ENCODE data around the gene SMG6.
"Not testable (repeated sequence)": the region's sequence is repeated elsewhere in the genome, so short reads cannot be mapped to it uniquely, and the experiment has no call there.

SMG6 gene

DNA sequence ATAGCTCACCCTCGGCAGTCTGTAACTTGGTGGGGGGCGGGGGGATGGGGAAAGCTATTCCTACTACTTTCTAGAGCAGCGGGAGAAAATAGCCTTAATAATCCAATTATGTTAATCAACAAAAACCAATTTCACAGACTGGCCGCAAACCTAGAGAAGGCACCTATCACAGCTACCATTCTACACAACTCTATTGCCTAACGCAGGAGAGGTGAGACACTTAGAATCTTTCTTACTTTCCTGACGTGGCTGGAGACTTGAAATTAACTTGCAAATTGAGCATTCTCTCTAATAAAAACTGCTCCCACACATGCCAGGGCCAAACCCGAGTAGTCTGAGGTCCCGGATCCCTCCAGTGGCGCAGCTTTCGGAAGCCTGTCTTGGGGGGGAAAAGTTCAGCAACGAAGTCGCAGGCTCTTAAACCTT lies 794 bp downstream of the SMG6 start:
- no peak for DNase-seq

DNA sequence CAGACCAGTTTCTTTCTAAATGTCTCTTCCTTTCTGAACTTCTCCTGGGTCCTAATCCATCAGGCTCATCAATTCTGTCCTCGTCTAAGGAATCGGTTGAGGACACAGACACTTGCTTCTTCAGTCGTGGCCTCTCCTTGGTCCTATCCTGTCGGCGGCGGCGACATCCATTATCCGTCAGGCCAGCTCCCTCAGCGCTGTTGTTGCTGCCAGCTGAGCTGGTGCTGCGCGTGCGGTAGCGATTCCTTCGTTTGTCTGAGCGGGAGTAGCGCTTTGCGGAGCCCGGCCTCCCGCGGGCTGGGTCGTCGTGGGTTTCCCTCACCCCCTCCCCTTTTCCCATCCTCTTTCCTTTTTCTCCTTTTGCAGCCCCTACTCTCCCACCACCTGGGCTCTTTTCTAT lies 3.8 kb downstream of the SMG6 start:
- DNase-seq = no peak

DNA sequence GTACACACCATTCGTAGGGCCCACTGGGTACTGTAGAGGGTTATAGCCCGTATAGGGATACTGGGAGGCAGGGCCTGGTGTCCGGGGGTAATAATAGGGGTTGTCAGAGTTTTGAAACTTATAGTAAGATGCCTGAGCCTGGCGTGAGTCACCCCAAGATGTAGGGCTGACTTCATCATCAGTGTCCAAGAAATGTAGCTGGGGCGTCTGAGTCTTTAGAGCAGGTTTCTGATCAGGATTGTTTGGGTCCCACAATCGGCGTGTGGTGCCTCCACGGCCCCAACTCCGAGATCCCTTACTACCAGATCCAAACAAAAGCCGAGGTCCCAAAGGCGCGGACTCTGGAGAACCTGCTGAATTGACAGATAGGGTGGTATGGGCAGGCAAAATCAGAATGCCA lies 4.4 kb downstream of the SMG6 start:
- DNase-seq = no peak

- DNase-seq = no peak
Measured at GRCh38 chr17:2297023-2297422, 6.6 kb downstream of the SMG6 start.

DNA sequence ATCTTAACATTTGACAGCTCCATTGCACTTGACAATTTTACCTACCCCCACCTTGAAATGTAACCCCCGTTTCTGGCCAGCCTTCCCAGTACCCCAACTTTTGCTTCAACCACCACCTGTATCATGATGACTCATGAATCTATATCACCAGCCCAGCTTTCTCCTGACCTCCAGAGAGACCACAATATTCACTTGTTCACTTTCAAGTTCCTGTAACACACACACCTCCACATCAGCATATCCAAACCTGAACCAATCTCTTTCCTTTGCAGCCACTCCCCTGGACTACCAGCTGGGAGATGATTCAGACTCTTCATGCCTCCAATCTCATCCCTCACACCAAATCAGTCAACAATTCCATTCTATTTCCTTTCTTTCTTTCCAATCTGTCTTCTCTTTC lies 8.0 kb downstream of the SMG6 start:
- no peak for DNase-seq

DNA sequence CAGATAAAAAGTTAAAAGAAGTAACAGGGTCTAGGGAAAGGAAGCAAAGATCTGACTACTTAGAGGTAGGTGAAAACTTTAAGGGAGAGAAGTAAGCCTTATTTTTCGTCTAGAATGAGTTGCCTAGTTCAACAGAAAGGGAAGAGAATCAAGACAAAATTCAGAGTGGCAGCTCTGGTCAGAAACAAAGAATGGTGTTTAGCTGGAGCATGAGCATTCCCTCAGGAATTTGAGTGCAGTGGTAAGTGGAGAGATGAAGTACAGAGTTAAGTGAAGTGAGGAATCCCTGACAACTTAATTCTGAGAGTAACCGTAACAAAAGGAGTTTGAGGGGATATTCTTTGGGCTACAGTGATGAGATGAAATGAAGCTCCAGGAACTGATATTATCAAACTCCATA lies 11.5 kb downstream of the SMG6 start:
- DNase-seq = no peak

- DNase-seq = no peak
Measured at GRCh38 chr17:2289878-2290478, 13.6 kb downstream of the SMG6 start.

DNA sequence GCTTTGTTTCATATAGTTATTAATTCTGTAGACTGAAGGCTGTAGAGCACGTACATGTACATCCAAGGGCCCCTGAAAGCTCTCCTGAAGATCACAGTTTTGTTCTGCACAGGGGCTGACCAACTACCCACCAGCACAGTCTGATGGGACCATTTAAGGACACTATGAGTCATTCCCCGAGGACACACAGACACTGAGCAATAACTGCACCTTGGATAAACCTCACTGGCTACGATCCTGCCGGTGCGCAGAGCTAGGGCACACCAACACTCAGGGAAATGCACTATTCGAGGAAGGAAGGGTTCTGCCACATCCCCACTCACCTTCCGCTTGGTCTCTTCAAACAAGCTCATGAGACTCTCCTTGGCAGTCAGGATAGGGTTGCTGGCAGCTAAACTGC lies 20.3 kb downstream of the SMG6 start:
- DNase-seq = no peak

GRCh38 chr17:2282297-2282873 lies 21.2 kb downstream of the SMG6 start:
- DNase-seq = peak in 1 of 2 donors; percentile 16

DNA sequence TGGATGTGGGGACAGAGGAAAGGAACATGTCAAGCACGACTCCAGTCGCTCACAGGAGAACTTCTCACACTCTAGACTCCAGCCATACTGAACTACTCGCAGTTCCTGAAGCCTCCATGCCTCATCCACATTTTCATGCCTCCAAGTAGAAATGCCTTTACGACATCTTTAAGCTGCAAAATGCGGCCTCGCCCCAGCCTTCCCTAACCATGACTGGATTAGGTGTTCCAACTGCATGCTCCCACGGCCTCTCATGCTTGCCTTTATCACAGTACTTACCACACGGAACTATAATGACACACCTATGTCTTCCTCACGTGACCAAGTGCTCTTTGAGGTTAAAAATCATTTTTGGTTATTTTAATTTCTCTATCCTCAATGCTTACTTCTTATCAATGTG lies 23.9 kb downstream of the SMG6 start:
- no peak for DNase-seq

DNA sequence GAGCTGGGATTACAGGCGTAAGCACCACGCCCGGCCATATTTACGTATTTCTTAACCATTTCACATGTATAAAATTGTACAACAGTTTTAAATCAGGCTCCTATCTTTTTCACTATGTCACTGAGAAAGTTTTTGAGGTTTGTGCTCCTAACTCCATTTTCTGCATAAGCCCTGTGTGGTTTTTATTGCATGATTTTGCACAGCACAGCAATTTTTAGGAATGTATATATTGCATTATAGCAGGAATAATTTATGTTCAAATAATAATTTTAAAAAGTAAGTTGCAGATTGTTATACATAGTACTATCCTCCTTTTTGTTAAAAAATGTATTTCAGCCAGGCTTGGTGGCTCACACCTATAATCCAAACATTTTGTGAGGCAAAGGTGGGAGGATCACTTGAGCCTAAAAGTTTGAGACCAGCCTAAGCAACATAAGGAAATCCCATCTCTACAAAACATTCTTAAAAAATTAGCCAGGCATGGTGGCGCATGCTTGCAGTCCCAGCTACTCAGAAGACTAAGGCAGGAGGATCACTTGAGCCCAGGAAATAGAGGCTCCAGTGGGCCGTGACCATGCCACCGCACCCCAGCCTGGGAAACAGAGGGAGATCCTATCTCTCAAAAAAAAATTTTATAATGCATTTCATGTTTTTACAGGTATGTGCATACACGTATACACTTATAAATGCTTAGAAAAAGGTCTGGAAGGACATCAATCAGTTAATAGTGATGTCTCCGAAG lies 26.0 kb downstream of the SMG6 start:
- no peak for DNase-seq

DNA sequence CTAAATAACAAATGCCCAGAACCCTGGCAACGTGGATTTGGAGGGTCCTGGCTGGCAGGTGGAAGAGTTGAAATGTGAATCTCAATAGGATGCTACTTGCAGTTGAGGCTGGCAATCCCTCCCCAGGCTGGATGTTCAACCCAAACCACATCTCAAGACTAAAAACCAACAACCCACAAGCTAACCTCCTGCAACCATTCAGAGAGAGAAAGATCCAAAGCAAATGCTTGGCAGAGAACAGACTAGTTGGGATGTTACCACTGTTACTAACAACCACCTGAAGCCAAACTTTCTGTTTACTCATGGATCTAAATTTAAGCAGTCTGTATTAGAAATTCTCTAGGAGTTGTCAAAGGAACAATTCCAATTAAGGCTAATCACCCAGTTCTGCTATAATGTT lies 27.9 kb downstream of the SMG6 start:
- no peak for DNase-seq

DNA sequence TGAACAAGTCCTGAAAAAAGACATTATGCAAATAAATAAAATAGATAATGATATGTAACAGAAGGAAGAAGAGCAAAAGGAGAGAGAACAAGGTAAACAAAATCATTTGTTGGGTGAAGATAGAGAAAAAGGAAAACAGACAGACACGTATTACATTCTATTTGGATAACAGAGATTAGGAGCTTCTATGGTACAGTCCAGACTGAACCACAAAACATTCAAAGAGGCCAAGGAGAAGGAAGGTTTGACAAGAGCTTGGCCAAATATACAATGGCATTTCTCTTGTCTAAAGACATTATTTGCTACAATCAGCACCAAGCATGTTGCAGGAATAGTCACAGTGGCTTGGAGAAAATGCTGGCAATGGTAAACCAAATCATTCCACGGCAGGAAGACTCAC lies 29.2 kb downstream of the SMG6 start:
- no peak for DNase-seq

GRCh38 chr17:2271985-2272702 lies 31.4 kb downstream of the SMG6 start:
- DNase-seq = no peak

DNA sequence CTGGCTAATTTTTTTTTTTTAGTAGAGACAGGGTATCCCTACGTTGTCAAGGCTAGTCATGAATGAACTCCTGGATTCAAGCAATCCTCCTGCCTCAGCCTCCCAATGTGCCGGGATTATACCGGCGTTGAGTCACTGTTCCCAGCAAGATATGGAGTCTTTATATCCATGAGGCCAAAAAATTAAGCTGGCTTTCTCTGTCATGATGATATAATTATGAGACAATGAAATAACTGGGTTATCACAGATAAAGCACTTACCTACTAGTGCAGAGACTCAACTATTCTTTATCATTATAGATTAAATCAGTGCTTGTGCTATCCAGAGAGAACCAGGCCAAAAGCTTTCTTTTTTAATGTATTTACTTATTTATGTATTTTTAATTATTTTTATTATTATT lies 36.2 kb downstream of the SMG6 start:
- no peak for DNase-seq

- DNase-seq = no peak
Measured at GRCh38 chr17:2266865-2267228, 36.7 kb downstream of the SMG6 start.

DNA sequence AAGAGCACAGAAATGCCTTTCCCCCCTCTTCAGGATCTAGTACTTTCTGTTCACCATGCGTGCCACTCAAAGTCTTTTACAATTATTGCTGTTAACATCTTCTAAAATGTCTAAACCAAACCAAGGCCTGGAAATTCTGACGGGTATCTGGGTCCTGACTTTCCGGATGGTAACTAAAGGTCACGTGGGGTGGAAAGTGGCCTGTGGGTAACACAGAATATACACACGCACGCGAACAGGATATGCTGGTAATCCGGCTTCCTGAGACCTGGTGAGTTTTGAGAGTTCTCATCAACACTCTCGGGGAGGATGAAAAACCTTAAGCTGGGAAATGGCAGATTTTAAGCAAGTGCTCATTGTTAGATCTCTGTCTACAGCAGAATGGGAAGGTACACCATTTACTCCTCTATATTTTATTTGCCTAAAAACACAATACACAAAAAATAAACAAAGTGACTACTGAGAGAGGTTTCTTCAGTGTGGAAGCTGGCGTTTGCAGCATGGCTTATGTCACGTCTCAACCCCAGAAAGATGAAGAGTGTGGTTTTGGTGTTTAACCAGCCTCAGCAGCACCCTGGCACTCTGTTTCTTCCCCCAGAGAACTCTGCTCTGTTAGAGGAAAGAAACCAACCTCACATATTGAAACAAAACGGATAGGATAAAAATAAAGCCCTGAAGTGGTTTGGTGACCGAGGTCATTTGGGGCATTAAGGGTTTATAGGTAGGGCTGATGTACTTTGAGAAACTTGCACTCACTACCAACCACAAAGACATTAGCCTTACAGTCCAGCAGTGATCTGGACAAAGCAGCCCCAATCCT lies 37.3 kb downstream of the SMG6 start:
- DNase-seq = no peak

- DNase-seq = not testable (repeated sequence)
Measured at GRCh38 chr17:2265166-2265565, 38.4 kb downstream of the SMG6 start.

- no peak for DNase-seq
Measured at GRCh38 chr17:2264067-2264860, 39.3 kb downstream of the SMG6 start.

- DNase-seq = no peak
Measured at GRCh38 chr17:2263183-2264066, 40.2 kb downstream of the SMG6 start.

DNA sequence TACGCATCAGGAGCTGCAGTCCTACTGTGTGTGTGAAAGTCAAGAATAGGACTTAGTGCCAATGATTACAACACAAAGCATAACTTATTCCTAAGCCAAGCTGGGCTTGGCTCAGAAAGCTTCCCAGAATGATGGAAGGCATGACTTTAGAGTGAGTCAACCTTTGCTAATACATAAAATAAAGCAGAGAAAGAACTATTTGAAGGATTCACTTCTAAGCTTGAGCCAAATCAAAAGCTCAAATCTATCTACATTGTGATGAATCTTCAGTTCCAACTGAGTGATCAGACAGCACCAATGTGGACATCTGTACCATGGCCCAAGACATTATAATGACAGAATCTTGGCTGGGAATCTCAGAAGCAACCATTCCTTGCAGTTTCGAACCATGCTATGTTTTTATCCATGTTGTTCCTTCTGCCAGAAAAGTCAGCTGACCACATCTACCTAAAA lies 41.4 kb downstream of the SMG6 start:
- DNase-seq = no peak
